VCaP (cell line): ENCODE measurements around the gene LRRC10.
A peak's percentile ranks its signal among the peaks of the same experiment; 100 is the strongest.

Source experiments
- H3K27ac ChIP-seq: fragments of 450-650 bp; 2 replicates; pipeline ENCODE4 v1.5.1; 2017
- TF ChIP-seq, protein P1 (sequence below): fragments of 450-650 bp; conservative IDR thresholded peaks from 2 replicates; pipeline ENCODE4 v1.5.1; 2017; ENCODE audit warnings: mild to moderate bottlenecking, moderate library complexity

LRRC10 gene

DNA sequence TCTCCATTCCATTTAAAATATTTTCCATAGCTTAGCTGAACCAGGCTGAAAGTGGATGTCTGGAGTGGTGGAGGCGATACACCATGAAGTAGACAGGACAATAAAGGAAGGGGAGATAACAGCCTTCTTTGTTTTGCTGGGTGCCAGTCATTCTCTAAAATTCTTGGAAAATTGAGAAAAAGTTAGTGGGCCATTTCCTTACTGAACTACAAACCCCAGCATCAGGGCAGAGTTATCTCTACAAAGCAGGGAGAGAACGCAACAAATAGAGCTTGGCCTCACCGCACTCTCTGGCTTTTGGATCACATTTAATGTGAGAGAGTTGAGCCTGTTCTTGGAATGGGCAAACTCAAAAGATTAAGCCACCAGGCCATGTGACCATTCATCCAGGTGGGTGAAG is 41.2 kb upstream of the LRRC10 start:
- TF ChIP-seq, protein P1, sequence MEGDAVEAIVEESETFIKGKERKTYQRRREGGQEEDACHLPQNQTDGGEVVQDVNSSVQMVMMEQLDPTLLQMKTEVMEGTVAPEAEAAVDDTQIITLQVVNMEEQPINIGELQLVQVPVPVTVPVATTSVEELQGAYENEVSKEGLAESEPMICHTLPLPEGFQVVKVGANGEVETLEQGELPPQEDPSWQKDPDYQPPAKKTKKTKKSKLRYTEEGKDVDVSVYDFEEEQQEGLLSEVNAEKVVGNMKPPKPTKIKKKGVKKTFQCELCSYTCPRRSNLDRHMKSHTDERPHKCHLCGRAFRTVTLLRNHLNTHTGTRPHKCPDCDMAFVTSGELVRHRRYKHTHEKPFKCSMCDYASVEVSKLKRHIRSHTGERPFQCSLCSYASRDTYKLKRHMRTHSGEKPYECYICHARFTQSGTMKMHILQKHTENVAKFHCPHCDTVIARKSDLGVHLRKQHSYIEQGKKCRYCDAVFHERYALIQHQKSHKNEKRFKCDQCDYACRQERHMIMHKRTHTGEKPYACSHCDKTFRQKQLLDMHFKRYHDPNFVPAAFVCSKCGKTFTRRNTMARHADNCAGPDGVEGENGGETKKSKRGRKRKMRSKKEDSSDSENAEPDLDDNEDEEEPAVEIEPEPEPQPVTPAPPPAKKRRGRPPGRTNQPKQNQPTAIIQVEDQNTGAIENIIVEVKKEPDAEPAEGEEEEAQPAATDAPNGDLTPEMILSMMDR, result no peak
- no peak overlapping the region for H3K27ac ChIP-seq

DNA sequence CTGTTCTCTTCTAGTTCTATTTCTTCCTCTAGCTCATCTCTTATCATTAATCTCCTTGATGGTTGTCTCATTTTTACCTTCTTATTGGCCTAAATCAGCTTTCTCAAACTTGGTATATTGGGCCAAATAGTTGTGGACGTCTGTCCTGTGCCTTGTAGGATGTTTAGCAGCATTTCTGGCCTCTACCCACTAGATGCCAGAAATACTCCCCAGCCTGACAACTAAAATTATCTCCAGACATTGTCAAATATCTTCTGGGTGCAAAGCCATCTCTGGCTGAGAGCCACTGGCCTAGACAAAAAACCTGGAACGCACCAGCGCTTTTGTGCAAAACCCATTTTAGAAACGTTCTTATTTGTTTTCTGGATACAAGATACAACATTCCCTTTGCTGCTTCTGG is 38.8 kb upstream of the LRRC10 start:
- TF ChIP-seq, protein P1, result peak; percentile 34; the same call in 1 of the 2 replicates

DNA sequence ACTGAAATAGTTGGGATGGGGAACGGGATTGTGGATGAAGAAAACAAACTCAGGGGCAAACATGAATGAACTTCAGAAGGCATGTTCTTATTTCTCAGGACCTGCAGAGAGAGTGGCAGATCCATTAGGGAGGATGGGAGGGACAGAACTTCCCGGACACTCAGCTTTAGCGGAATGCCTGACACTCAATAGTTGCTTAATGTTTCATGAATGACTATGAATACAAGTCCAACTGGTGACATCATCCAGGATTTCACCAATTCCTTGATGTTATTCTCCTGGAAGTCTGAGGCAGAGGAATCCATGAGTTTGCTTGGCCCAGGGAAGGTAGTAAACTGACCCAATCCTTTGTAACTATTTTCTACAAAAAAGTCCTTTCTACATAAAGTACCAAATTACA is 37.8 kb upstream of the LRRC10 start:
- H3K27ac ChIP-seq, result no peak overlapping the region
- TF ChIP-seq, protein P1, result no peak

More for the DNA sequence above, 38.8 kb upstream of the LRRC10 start:
- H3K27ac ChIP-seq, result no peak overlapping the region

DNA sequence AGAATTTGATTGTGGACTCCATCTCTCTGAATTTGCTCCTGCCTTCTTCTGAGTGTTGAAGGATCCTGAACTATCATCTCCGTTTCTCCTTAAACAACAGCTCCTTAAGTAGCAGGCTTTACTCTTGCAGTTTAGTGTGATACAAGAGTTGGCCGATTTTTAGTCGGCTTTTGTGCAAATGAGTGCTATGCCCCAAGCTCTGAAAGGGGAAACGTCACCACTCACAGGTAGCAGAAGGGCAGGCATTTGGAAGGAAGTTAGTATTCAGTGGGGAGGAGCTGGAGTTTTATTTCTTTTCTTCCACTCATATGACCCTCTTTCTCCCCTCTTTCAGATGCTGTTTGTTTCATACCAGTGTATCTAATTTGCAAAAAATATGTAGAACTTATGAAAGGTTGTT is 36.5 kb upstream of the LRRC10 start:
- TF ChIP-seq, protein P1, result no peak
- H3K27ac ChIP-seq, result no peak overlapping the region

DNA sequence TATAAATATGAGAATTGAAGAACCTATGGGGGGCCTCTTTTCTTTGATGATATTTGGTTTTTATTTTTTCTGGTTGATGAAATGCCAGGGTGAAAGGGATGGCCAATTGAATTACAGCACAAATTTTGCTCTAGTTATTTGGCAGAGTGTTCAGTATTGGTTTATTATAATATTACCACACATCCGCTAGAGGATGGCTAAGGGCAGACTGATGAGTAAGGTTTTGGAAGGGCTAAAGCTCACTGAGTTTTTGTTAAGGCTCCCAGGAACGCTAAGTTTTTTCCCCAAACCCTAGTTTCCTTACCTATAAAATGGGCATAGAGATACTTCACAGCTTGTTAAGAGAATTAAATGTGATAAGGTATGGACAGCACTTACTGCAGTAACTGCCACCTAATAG is 34.3 kb upstream of the LRRC10 start:
- TF ChIP-seq, protein P1, result no peak
- H3K27ac ChIP-seq, result no peak overlapping the region

DNA sequence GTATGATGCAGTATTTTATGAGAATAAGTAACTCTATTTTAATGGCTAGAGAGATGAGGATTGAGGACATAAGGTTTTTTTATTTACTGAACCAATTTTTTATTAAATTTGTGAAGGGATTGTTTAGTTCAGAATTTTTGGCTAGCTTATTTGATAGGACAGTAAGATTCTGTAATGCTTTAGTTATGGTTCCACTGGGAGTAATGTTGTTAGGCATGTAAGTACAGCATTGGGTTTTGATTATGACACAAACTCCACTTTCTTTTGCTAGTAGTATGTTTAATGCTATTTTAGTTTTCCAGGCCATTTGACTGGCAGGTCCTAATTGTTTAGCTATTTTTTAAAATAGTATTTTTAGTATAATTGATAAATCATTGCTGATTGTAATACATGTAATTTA is 33.8 kb upstream of the LRRC10 start:
- TF ChIP-seq, protein P1, result no peak
- no peak overlapping the region for H3K27ac ChIP-seq

DNA sequence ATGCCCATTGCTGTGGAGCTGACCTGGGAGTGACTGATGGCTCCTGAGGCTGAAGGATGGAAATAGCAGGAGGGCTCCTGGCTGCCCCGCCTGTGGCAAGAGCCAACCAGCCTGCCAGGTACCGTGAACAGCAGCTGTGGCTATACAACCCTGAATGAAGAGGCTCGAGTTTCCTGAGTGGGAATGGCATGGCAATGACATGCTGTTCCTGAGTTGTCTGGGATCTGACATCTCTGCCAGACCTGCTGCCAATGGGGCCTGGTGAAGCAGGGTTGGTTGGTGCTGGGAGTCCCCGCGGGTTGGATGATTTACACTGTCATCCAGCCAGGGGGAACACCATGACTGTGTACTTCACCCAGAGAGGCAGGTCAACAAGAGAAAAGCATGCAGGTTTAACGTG is 31.8 kb upstream of the LRRC10 start:
- TF ChIP-seq, protein P1, result no peak
- no peak overlapping the region for H3K27ac ChIP-seq

DNA sequence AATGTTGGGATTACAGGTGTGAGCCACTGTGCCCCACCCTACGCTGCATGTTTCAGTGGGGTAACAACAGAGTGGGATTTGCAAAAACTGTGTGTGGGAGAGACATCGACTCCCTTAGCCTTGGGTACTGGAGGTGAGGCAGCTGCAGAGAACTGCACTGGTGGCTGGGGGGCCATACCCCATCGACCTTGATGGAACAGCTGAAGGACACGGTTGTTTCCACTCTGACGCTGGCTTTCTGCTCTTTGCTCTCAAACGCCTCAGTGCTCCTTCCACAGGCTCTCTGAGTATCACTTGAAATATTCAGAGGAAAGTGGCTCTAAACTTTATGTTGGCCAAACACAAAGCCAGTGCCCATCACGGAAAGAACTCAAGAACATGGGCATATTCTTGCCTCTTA is 30.8 kb upstream of the LRRC10 start:
- no peak overlapping the region for H3K27ac ChIP-seq

More for the DNA sequence above, 30.8 kb upstream of the LRRC10 start:
- TF ChIP-seq, protein P1, result no peak
